Neuronal stem cell (in vitro differentiated cells): Measurements from ENCODE around the gene SHQ1.

Experiments used
- DNase-seq: peaks from one replicate; pipeline ENCODE4 v3.0.0-alpha.2; 2013; ENCODE audit warnings: low spot score
- H2AFZ ChIP-seq: one replicate; pipeline ENCODE4 v1.6.1; 2013; ENCODE audit warnings: mild to moderate bottlenecking, low read length, inconsistent platforms
- H2AK5ac ChIP-seq: 2 replicates; pipeline ENCODE4 v1.6.1; 2013; ENCODE audit warnings: low read depth, mild to moderate bottlenecking, inconsistent platforms, low read length, moderate library complexity, mixed read lengths
- H2BK120ac ChIP-seq: 2 replicates; pipeline ENCODE4 v1.6.1; 2013; ENCODE audit warnings: low read depth, mild to moderate bottlenecking, inconsistent platforms, low read length, moderate library complexity, mixed read lengths
- H2BK12ac ChIP-seq: one replicate; pipeline ENCODE4 v1.6.1; 2013; ENCODE audit warnings: low read length, inconsistent platforms
- H2BK15ac ChIP-seq: 2 replicates; pipeline ENCODE4 v1.6.1; 2013; ENCODE audit warnings: mild to moderate bottlenecking, low read length, inconsistent platforms, mixed read lengths
- H2BK5ac ChIP-seq: one replicate; pipeline ENCODE4 v1.6.1; 2013; ENCODE audit warnings: inconsistent platforms, mild to moderate bottlenecking, low read length, moderate library complexity
- H3K14ac ChIP-seq: one replicate; pipeline ENCODE4 v1.6.1; 2013; ENCODE audit warnings: low read length, inconsistent platforms
- H3K18ac ChIP-seq: 2 replicates; pipeline ENCODE4 v1.6.1; 2013; ENCODE audit warnings: low read length, inconsistent platforms
- H3K23ac ChIP-seq: 2 replicates; pipeline ENCODE4 v1.6.1; 2013; ENCODE audit warnings: low read depth, mild to moderate bottlenecking, mixed read lengths, low read length, inconsistent platforms; ENCODE audit not compliant: poor library complexity
- H3K27ac ChIP-seq: replicated peaks from 3 replicates; pipeline ENCODE4 v1.5.1; 2013; ENCODE audit warnings: low read length, inconsistent platforms
- H3K27me3 ChIP-seq, 3 experiments: 2 replicates each; pipeline ENCODE4 v1.6.1; 2013; ENCODE audit warnings: low read length in 3 of 3, mild to moderate bottlenecking in 2 of 3, inconsistent platforms in 1 of 3, low read depth in 1 of 3, mixed read lengths in 1 of 3, moderate library complexity in 1 of 3; ENCODE audit not compliant: control insufficient read depth in 3 of 3, insufficient read depth in 3 of 3
- H3K36me3 ChIP-seq, 2 donors: replicated peaks in 1 of 2; 2 replicates each; pipeline ENCODE4 v1.6.1; 2013; ENCODE audit warnings: low read length in 2 of 2; ENCODE audit not compliant: control insufficient read depth in 2 of 2, insufficient read depth in 2 of 2
- H3K4ac ChIP-seq: 2 replicates; pipeline ENCODE4 v1.6.1; 2013; ENCODE audit warnings: inconsistent platforms, mild to moderate bottlenecking, low read length, moderate library complexity
- H3K4me1 ChIP-seq, 2 donors: 1 replicate in 1 of 2; 2 replicates in 1 of 2; pipeline ENCODE4 v1.6.1; 2013; ENCODE audit warnings: low read length in 2 of 2, low read depth in 1 of 2; ENCODE audit not compliant: control insufficient read depth in 2 of 2, insufficient read depth in 1 of 2
- H3K4me2 ChIP-seq: one replicate; pipeline ENCODE4 v1.6.1; 2013; ENCODE audit warnings: mild to moderate bottlenecking, low read length, inconsistent platforms; ENCODE audit not compliant: insufficient read depth, poor library complexity, severe bottlenecking
- H3K4me3 ChIP-seq, 2 donors: 2 replicates each; pipeline ENCODE4 v1.5.1; 2013; ENCODE audit warnings: low read length in 2 of 2, mild to moderate bottlenecking in 2 of 2, inconsistent platforms in 1 of 2, moderate library complexity in 1 of 2
- H3K79me1 ChIP-seq: one replicate; pipeline ENCODE4 v1.6.1; 2013; ENCODE audit warnings: low read depth, mild to moderate bottlenecking, inconsistent platforms, low read length, moderate library complexity
- H3K9ac ChIP-seq: one replicate; pipeline ENCODE4 v1.6.1; 2013; ENCODE audit warnings: mild to moderate bottlenecking, low read depth, low read length, inconsistent platforms; ENCODE audit not compliant: poor library complexity
- H3K9me3 ChIP-seq, 2 donors: replicated peaks in 1 of 2; 2 replicates each; pipeline versions ENCODE3 to v1.6.1; 2013; ENCODE audit warnings: low read length in 2 of 2, mild to moderate bottlenecking in 2 of 2, inconsistent platforms in 1 of 2, low read depth in 1 of 2, mixed read lengths in 1 of 2, moderate library complexity in 1 of 2; ENCODE audit not compliant: control insufficient read depth in 2 of 2, insufficient read depth in 1 of 2
- H4K8ac ChIP-seq: one replicate; pipeline ENCODE4 v1.6.1; 2013; ENCODE audit warnings: low read depth, mild to moderate bottlenecking, inconsistent platforms, low read length, moderate library complexity
- H4K91ac ChIP-seq: one replicate; pipeline ENCODE4 v1.6.1; 2013; ENCODE audit warnings: low read length, low read depth, mild to moderate bottlenecking, inconsistent platforms; ENCODE audit not compliant: poor library complexity
- WGBS, 2 donors: extraction: QIAGEN DNeasy Blood & Tissue Kit; methylation state at CpG; one replicate each; pipeline ENCODE4 v1.1.7; 2013; ENCODE audit warnings: missing lambda C conversion rate in 2 of 2, mixed read lengths in 1 of 2; ENCODE audit not compliant: insufficient read length in 2 of 2, insufficient replicate concordance in 1 of 2; ENCODE audit errors: extremely low coverage in 2 of 2; 5-methylcytosine and 5-hydroxymethylcytosine counted together

The SHQ1 gene

GRCh38 chr3:72821161-72821781 is 27.0 kb downstream of the SHQ1 start:
- Histone ChIP-seq H2BK120ac (no peak overlapping the region), H3K4ac (no peak overlapping the region), H3K9me3 (no peaks in the 10 kb centered on the region), H2BK12ac (no peak overlapping the region), H3K18ac (no peak overlapping the region), H3K79me1 (no peaks in the 10 kb centered on the region), H3K36me3 (peaks cover 0 to 5% of the 10 kb centered on the region in 2 donors), H3K23ac (no peak overlapping the region), H3K14ac (no peak overlapping the region), H2AK5ac (no peak overlapping the region), H3K4me1 (peaks cover 0 to 1% of the 10 kb centered on the region in 2 donors), H3K4me2 (no peak overlapping the region), H4K91ac (no peak overlapping the region), H3K9ac (no peak overlapping the region), H2BK5ac (no peak overlapping the region), H3K27me3 (no peaks in the 10 kb centered on the region), H2AFZ (no peak overlapping the region), H2BK15ac (no peak overlapping the region), H3K27ac (no peak overlapping the region), H3K4me3 (no peak overlapping the region), H4K8ac (no peak overlapping the region)
- DNase-seq, result no peak
- no CpG with 5 or more reads among the region's 8 CpGs for WGBS, 2 donors

- Histone ChIP-seq H3K23ac (no peak overlapping the region), H3K79me1 (no peaks in the 10 kb centered on the region), H3K27me3 (no peaks in the 10 kb centered on the region), H2BK15ac (no peak overlapping the region), H2AFZ (no peak overlapping the region), H3K9ac (no peak overlapping the region), H2BK5ac (no peak overlapping the region), H3K4me3 (no peak overlapping the region), H2BK12ac (no peak overlapping the region), H3K18ac (no peak overlapping the region), H3K4ac (no peak overlapping the region), H2AK5ac (no peak overlapping the region), H3K4me2 (no peak overlapping the region), H3K36me3 (peaks cover 0 to 9% of the 10 kb centered on the region in 2 donors), H3K4me1 (peaks cover 0 to 1% of the 10 kb centered on the region in 2 donors), H4K8ac (no peak overlapping the region), H3K14ac (no peak overlapping the region), H2BK120ac (no peak overlapping the region), H4K91ac (no peak overlapping the region), H3K9me3 (no peaks in the 10 kb centered on the region), H3K27ac (no peak overlapping the region)
- no peak for DNase-seq
Observed at GRCh38 chr3:72820415-72820814, 27.8 kb downstream of the SHQ1 start.

- no peak overlapping the region for H2BK5ac ChIP-seq
- no peaks in the 10 kb centered on the region for H3K79me1 ChIP-seq
- H2AK5ac ChIP-seq, result no peak overlapping the region
- H3K36me3 ChIP-seq, result peaks cover 0 to 9% of the 10 kb centered on the region in 2 donors
- H3K18ac ChIP-seq, result no peak overlapping the region
- H3K9me3 ChIP-seq, result no peaks in the 10 kb centered on the region
- H3K4me3 ChIP-seq, result no peak overlapping the region
- no peak overlapping the region for H3K23ac ChIP-seq
- no peak overlapping the region for H2BK15ac ChIP-seq
- no peak overlapping the region for H3K4ac ChIP-seq
- peaks cover 0 to 1% of the 10 kb centered on the region in 2 donors for H3K4me1 ChIP-seq
- H4K91ac ChIP-seq, result no peak overlapping the region
- no peak overlapping the region for H3K4me2 ChIP-seq
- no peak overlapping the region for H2AFZ ChIP-seq
- no peak overlapping the region for H2BK120ac ChIP-seq
- H3K9ac ChIP-seq, result no peak overlapping the region
- no peak overlapping the region for H2BK12ac ChIP-seq
- H3K14ac ChIP-seq, result no peak overlapping the region
- no peaks in the 10 kb centered on the region for H3K27me3 ChIP-seq
- H3K27ac ChIP-seq, result no peak overlapping the region
- no CpG with 5 or more reads among the region's 1 CpG for WGBS, 2 donors
- DNase-seq, result no peak
- no peak overlapping the region for H4K8ac ChIP-seq
Observed at GRCh38 chr3:72818905-72819304, 29.3 kb downstream of the SHQ1 start.

DNA sequence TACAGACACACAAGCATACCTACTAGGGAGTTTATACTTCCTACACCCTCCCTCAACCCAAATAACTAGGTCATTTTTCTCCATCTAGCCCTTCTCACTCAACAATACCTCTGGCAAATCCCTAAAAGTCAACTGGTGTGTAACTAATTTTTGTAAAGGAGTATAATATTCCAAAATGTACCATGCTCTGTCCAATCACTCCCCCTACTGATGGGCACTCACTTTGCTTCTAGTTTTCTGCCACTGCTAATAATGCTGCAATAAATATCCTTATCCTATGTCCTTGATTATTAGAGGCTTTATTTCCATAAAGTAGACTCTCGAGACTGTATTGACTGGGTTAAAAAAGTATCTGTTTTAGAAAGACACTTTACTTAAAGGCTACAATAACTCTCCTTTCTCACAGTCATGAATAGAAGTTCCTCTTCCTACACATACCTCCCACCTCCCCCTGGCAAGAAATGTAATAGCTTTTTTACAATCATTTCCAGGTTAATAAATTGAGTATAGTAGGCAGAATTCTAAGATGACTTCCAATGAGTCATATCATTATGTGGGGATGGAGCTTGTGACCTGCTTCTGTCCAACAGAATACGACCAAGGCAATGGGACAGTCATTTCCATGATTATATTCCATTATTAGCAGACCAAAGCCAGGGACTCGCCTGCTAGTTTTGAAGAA is 30.0 kb downstream of the SHQ1 start:
- no CpG with 5 or more reads among the region's 3 CpGs for WGBS, 2 donors

More for the DNA sequence above, 30.0 kb downstream of the SHQ1 start:
- H2AK5ac ChIP-seq, result no peak overlapping the region
- H3K23ac ChIP-seq, result no peak overlapping the region
- peaks cover 0 to 1% of the 10 kb centered on the region in 2 donors for H3K4me1 ChIP-seq
- no peaks in the 10 kb centered on the region for H3K9me3 ChIP-seq
- no peak overlapping the region for H3K4ac ChIP-seq
- no peak overlapping the region for H3K4me3 ChIP-seq
- H2BK120ac ChIP-seq, result no peak overlapping the region
- DNase-seq, result no peak
- no peak overlapping the region for H3K27ac ChIP-seq
- H2AFZ ChIP-seq, result no peak overlapping the region
- no peak overlapping the region for H2BK5ac ChIP-seq
- H3K14ac ChIP-seq, result no peak overlapping the region
- no peak overlapping the region for H3K4me2 ChIP-seq
- H3K27me3 ChIP-seq, result no peaks in the 10 kb centered on the region
- H3K9ac ChIP-seq, result no peak overlapping the region
- no peaks in the 10 kb centered on the region for H3K79me1 ChIP-seq
- peaks cover 0 to 5% of the 10 kb centered on the region in 2 donors for H3K36me3 ChIP-seq
- H3K18ac ChIP-seq, result no peak overlapping the region
- no peak overlapping the region for H2BK12ac ChIP-seq
- no peak overlapping the region for H2BK15ac ChIP-seq
- no peak overlapping the region for H4K91ac ChIP-seq
- no peak overlapping the region for H4K8ac ChIP-seq
